Prostate gland (tissue), 2 donors: ENCODE data around the gene RRP1B. TPM values are rescaled to one million over a fixed set of nuclear protein-coding genes. Genes with fewer than 3 reads are reported as not detected.

Experiments
- DNase-seq: peaks from one replicate; pipeline ENCODE4 v3.0.0-alpha.2; 2019; ENCODE audit warnings: low spot score
- H3K27ac ChIP-seq, 2 donors: fragments of 200-600 bp; sonication (generic); 2 replicates each; pipeline ENCODE4 v1.5.1; 2017 to 2019
- H3K27me3 ChIP-seq: fragments of 200-600 bp; sonication (generic); replicated peaks from 2 replicates; pipeline ENCODE4 v1.5.1; 2019; ENCODE audit not compliant: insufficient read depth
- H3K36me3 ChIP-seq, 2 donors: fragments of 200-600 bp; sonication (generic); 1 replicate in 1 of 2; 2 replicates in 1 of 2; pipeline versions ENCODE4 v1.5.1 to v1.8.1; 2017 to 2019
- H3K4me1 ChIP-seq: fragments of 200-600 bp; sonication (generic); replicated peaks from 2 replicates; pipeline ENCODE4 v1.5.1; 2019
- H3K4me3 ChIP-seq, 2 donors: fragments of 200-600 bp; sonication (generic); 2 replicates each; pipeline ENCODE4 v1.5.1; 2017 to 2019
- H3K9me3 ChIP-seq: fragments of 200-600 bp; sonication (generic); 2 replicates; pipeline ENCODE4 v1.5.1; 2017
- POLR2A ChIP-seq: fragments of 450-650 bp; IDR thresholded peaks from one replicate; pipeline ENCODE4 v1.6.1; 2016; ENCODE audit warnings: antibody characterized with exemption, mild to moderate bottlenecking
- POLR2AphosphoS5 ChIP-seq: sonication (generic); formaldehyde crosslinking; IDR thresholded peaks from one replicate; pipeline ENCODE4 v1.6.1; 2017; ENCODE audit warnings: antibody characterized with exemption
- WGBS: methylation state at CpG from one replicate; pipeline ENCODE4 v1.1.5; 2018; 5-methylcytosine and 5-hydroxymethylcytosine counted together
- intact Hi-C: fragments of 100-400 bp; cut with DNase I; formaldehyde crosslinking; loops from one replicate; pipeline ENCODE4 v1.14.2; 2022
- microRNA-seq: library from miRNA; unstranded; fragments of <30 nt; microRNA quantifications from one replicate; pipeline ENCODE4, GENCODE V29; 2016
- small RNA-seq, 2 donors: library from RNA; depleted of rRNA; stranded (forward); fragments of <200 nt; gene quantifications; one replicate each; pipeline ENCODE3, GENCODE V24; 2016
- total RNA-seq, 2 donors: library from RNA; depleted of rRNA; stranded (reverse); fragments of >200 nt; gene quantifications; one replicate each; pipeline ENCODE4 v1.1.0, GENCODE V29; 2016
- TF ChIP-seq, protein P1 (sequence below), 4 experiments: fragments of 200-600 bp in 2 of 4; fragments of 450-650 bp in 2 of 4; sonication (generic) in 2 of 4; IDR thresholded peaks; 1 replicate in 3 of 4; 2 replicates in 1 of 4; pipeline ENCODE4 v1.5.1; 2016 to 2019; ENCODE audit warnings: antibody characterized with exemption in 4 of 4, mild to moderate bottlenecking in 2 of 4, moderate library complexity in 2 of 4

RRP1B gene
- total RNA-seq, 2 donors from 2014 or later: 22.7 to 38.3 TPM

DNA sequence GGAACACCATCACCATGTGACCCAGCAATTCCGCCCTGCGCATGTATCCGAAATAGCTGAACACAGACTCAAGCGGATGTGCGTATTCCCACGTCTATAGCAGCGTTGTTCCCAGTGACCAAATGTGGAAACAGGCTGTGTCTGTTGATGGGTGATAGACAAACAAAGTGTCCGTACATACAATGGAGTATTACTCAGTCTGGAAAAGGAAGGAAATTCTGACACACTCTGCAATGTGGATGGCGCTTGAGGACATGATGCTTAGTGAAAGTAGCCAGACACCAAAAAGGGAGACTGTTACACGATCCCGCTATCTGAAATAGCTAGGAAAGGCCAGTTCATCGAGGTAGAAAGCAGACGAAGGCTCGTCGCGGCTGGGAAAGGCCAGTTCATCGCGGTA is 85.4 kb downstream of the RRP1B start:
- intact Hi-C loops: no loop called here
- no peak overlapping the region for H3K4me3 ChIP-seq
- TF ChIP-seq POLR2AphosphoS5 (no peak), POLR2A (no peak)
- TF ChIP-seq, protein P1, sequence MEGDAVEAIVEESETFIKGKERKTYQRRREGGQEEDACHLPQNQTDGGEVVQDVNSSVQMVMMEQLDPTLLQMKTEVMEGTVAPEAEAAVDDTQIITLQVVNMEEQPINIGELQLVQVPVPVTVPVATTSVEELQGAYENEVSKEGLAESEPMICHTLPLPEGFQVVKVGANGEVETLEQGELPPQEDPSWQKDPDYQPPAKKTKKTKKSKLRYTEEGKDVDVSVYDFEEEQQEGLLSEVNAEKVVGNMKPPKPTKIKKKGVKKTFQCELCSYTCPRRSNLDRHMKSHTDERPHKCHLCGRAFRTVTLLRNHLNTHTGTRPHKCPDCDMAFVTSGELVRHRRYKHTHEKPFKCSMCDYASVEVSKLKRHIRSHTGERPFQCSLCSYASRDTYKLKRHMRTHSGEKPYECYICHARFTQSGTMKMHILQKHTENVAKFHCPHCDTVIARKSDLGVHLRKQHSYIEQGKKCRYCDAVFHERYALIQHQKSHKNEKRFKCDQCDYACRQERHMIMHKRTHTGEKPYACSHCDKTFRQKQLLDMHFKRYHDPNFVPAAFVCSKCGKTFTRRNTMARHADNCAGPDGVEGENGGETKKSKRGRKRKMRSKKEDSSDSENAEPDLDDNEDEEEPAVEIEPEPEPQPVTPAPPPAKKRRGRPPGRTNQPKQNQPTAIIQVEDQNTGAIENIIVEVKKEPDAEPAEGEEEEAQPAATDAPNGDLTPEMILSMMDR (IDR thresholded peaks at IDR 0.05): no peak
- no peaks in the 10 kb centered on the region for H3K9me3 ChIP-seq
- 97% methylated on average over 18 of the region's 18 CpGs for WGBS
- no peaks in the 10 kb centered on the region for H3K4me1 ChIP-seq
- H3K27me3 ChIP-seq: no peaks in the 10 kb centered on the region
- peaks cover 0 to 12% of the 10 kb centered on the region in 2 donors for H3K36me3 ChIP-seq
- no peak overlapping the region for H3K27ac ChIP-seq
- no peak for DNase-seq

Small RNA genes lying within 50 kb of the gene (microRNA-seq; reads per million reads assigned to microRNA genes)
- gene MIR6070: not detected

Small RNA genes lying within 50 kb of the gene (small RNA-seq; reads per million reads assigned to genes)
- gene MIR6070: 0 reads per million in 2 donors

Other genes with a start within 250 kb of the RRP1B start
- 10 to 100 TPM in 1 of 2 donors, under 1 TPM in 1; 0.14 to 17.3 TPM for gene SIK1, start 232.4 kb upstream of the RRP1B start, total RNA-seq
- 1 to 10 TPM; 3.2 to 7.0 TPM for gene HSF2BP, start 72 bp upstream of the RRP1B start, total RNA-seq
- 100 to 1,000 TPM in 1 of 2 donors, 10 to 100 TPM in 1; 61.4 to 161 TPM for gene PDXK, start 59.6 kb downstream of the RRP1B start, total RNA-seq
- 10 to 100 TPM; 13.3 to 34.7 TPM for gene CSTB, start 116.7 kb downstream of the RRP1B start, total RNA-seq
- gene RRP1, start 130.0 kb downstream of the RRP1B start, total RNA-seq: 10 to 100 TPM; 29.4 to 37.5 TPM
- gene AGPAT3, start 205.7 kb downstream of the RRP1B start, total RNA-seq: 10 to 100 TPM; 31.3 to 53.5 TPM